HUES6 (cell line): ENCODE data around the gene RNF141.

ENCODE experiments used
- H3K27ac ChIP-seq: 2 replicates; pipeline ENCODE4 v1.7.0; 2013; ENCODE audit warnings: low read depth, mild to moderate bottlenecking, low read length, inconsistent platforms
- H3K27me3 ChIP-seq: 2 replicates; pipeline ENCODE4 v1.6.1; 2013; ENCODE audit warnings: low read length; ENCODE audit not compliant: control insufficient read depth, insufficient read depth
- H3K36me3 ChIP-seq: 2 replicates; pipeline ENCODE4 v1.6.1; 2013; ENCODE audit warnings: low read length; ENCODE audit not compliant: control insufficient read depth, insufficient read depth
- H3K4me1 ChIP-seq: 2 replicates; pipeline ENCODE4 v1.6.1; 2013; ENCODE audit warnings: low read length; ENCODE audit not compliant: control insufficient read depth, insufficient read depth
- H3K4me3 ChIP-seq: 2 replicates; pipeline ENCODE4 v1.5.1; 2013; ENCODE audit warnings: low read depth, low read length
- H3K9ac ChIP-seq: one replicate; pipeline ENCODE4 v1.6.1; 2013; ENCODE audit warnings: mild to moderate bottlenecking, low read length
- H3K9me3 ChIP-seq: 2 replicates; pipeline ENCODE4 v1.6.1; 2013; ENCODE audit warnings: low read depth, low read length; ENCODE audit not compliant: control insufficient read depth, insufficient read depth

Gene RNF141

DNA sequence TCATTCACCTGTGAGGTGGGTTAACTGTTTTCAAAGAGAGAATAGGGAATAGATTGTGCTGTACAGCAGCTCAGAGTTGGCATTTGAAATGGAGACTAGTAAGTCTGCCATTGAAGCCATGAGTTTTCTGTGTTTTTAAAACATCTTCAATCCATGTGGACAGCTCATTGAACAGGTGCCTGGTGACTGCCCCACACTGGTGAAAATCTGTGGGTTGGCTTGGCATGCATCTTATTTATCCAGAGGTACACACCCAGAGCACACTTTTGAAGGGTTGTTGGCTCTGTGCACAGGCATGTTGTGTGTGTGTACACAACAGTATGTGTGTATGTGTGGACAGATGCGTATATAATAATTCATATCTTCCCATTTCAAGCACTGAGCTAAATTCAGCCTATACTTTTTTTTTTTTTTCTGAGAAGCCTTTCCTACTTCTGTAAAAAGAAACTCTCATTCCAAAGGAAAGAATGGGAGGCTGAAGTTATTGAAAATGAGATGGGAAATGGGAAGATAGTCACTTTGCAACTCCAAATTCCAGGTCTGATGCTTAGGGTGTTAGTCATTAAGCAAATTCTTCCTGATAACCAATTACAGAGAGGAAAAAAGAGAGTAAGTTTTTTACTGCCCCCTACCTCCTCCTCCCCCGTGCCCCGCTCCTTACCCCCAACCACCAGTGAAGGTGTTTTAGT lies 34.5 kb upstream of the RNF141 start:
- no peaks in the 10 kb centered on the region for H3K27me3 ChIP-seq
- H3K27ac ChIP-seq, result no peak overlapping the region
- no peaks in the 10 kb centered on the region; the same call in 1 of the 2 replicates for H3K36me3 ChIP-seq
- H3K4me1 ChIP-seq, result peaks cover 5% of the 10 kb centered on the region; the same call in 1 of the 2 replicates
- no peak overlapping the region for H3K9ac ChIP-seq
- H3K4me3 ChIP-seq, result no peak overlapping the region
- H3K9me3 ChIP-seq, result no peaks in the 10 kb centered on the region

DNA sequence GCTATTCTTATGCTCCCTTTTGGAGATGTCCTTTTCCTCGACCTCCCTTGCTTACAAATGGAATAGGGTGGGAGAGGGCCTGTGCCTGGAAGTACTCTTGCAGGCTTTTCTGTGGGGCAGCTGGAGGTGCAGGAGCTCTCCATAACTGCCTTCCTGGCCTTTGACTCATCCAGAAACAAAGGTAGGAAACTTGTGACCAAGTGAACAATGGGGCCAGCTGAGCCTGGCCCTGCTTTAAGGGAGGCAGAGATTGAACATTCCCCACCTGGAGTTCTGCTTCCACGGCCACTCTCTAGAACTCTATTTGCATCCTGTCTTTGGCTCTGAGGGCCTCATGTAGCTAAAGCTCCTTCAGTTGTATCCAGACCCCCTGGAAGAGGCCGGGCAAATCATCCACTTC lies 32.6 kb upstream of the RNF141 start:
- H3K4me1 ChIP-seq, result peaks cover 21% of the 10 kb centered on the region
- no peak overlapping the region for H3K9ac ChIP-seq
- H3K4me3 ChIP-seq, result no peak overlapping the region
- H3K27ac ChIP-seq, result no peak overlapping the region
- H3K27me3 ChIP-seq, result no peaks in the 10 kb centered on the region
- no peaks in the 10 kb centered on the region for H3K9me3 ChIP-seq
- H3K36me3 ChIP-seq, result no peaks in the 10 kb centered on the region; the same call in 1 of the 2 replicates

DNA sequence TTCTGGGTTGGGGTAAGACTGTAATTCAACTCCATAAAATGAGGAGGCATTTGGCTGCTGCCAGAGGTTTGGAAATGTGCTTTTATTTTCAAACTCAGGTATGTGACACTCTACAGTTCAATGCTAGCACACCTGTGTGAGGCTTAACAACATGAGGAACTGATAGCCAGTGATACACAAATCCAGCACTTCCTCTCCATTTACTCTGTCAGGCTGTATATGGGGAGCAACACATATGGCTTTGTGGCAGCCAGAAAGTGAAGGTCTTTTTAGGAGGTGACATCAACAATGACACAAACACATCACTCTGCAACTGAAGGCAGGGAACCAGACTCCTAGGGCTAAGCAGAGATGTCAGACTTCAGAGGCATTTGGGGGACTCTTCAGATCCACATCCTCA lies 32.0 kb upstream of the RNF141 start:
- H3K27me3 ChIP-seq, result no peaks in the 10 kb centered on the region
- H3K4me1 ChIP-seq, result peaks cover 25% of the 10 kb centered on the region
- H3K4me3 ChIP-seq, result no peak overlapping the region
- no peaks in the 10 kb centered on the region for H3K9me3 ChIP-seq
- no peak overlapping the region for H3K27ac ChIP-seq
- H3K36me3 ChIP-seq, result no peaks in the 10 kb centered on the region; the same call in 1 of the 2 replicates
- H3K9ac ChIP-seq, result no peak overlapping the region

DNA sequence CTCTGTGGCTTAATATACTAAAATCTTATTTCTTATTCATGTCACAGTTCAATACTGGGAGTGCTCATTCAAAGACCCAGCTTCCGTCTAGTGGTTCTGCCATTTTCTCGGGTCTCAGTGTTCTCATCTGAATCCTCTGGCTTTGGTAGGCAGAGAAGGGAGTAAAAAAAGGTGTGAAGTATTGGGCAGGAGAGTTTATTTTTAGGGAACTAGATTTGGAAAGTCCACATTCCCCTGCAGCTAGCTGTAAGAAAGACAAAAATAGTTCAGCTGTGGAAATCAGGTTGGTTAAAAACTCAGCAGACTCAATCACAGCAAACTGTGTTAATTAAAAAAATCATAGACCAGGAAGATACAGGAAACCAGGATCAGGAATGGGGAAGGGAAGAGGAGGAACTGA lies 31.5 kb upstream of the RNF141 start:
- Histone ChIP-seq H3K4me3 (no peak overlapping the region), H3K4me1 (peaks cover 25% of the 10 kb centered on the region), H3K27ac (no peak overlapping the region), H3K36me3 (no peaks in the 10 kb centered on the region; the same call in 1 of the 2 replicates), H3K9me3 (no peaks in the 10 kb centered on the region), H3K9ac (no peak overlapping the region), H3K27me3 (no peaks in the 10 kb centered on the region)

- Histone ChIP-seq H3K27ac (no peak within 1 kb of the TSS), H3K4me3 (no peak within 1 kb of the TSS)
These were observed 27.5 kb upstream of the RNF141 start, which contains the start of gene LYVE1 for GRCh38 chr11:10568486-10568941. Gene LYVE1 (minus strand): TSS chr11:10568665. CDS start chr11:10568532, 133 bp downstream.

DNA sequence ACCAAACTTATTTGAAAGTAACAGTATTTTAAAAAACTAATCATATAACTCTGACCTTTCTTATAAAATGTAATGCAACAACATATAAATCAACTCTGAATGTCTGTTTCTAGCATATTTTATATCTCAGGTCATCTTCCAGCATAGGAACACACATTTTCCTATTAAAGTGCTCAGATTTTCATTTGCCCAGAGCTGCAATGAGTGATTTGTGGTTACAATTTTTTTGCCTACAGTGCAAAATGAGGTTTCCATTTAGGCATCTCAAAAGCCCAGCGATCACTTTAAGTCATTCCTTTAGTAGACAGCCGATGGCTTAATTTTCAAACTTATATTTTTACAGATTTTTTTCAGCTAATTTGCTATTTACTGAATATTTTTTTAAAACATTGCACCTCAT lies 26.5 kb upstream of the RNF141 start:
- Histone ChIP-seq H3K9me3 (no peaks in the 10 kb centered on the region), H3K4me1 (peaks cover 19% of the 10 kb centered on the region), H3K36me3 (no peaks in the 10 kb centered on the region), H3K27me3 (no peaks in the 10 kb centered on the region), H3K4me3 (no peak overlapping the region), H3K27ac (no peak overlapping the region), H3K9ac (no peak overlapping the region)

More at GRCh38 chr11:10568486-10568941, 27.5 kb upstream of the RNF141 start, which contains the start of gene LYVE1:
- no peaks in the 10 kb centered on the region for H3K9me3 ChIP-seq
- H3K9ac ChIP-seq, result no peak within 1 kb of the TSS
- H3K27me3 ChIP-seq, result no peaks in the 10 kb centered on the region
- no peaks in the 10 kb centered on the region for H3K36me3 ChIP-seq
- peaks cover 25% of the 10 kb centered on the region for H3K4me1 ChIP-seq

DNA sequence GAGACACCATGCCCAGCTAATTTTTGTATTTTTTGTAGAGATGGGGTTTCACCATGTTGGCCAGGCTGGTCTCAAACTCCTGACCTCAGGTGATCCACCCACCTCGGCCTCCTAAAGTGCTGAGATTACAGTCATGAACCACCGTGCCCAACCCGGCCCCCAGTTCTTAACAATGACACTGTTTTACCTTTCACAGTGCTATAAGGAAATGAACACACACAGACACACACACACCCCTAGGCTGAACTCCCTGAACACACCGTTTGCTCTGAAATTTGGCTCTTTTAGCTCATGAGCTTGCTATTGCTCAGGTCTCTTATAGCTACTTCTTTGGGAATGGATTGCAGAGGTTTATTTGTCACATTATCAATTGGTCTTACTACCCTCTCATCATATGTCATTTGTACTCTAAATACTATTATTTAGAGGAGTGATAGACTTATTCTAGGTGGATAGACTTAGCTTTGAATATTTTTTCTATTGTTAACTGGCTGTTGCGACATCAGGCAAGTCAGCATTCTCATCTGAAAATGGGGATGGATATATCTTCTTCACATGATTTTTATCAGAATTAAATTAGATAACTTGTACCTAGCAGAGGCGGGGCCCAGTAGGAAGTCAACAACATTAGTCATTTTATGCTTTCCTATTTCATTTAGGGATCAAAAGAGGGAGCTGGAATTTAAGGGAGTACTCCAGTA lies 25.4 kb upstream of the RNF141 start:
- H3K27ac ChIP-seq, result no peak overlapping the region
- H3K9ac ChIP-seq, result no peak overlapping the region
- H3K27me3 ChIP-seq, result no peaks in the 10 kb centered on the region
- no peak overlapping the region for H3K4me3 ChIP-seq
- H3K4me1 ChIP-seq, result peaks cover 19% of the 10 kb centered on the region
- no peaks in the 10 kb centered on the region for H3K36me3 ChIP-seq
- no peaks in the 10 kb centered on the region for H3K9me3 ChIP-seq

GRCh38 chr11:10565493-10565892 lies 24.5 kb upstream of the RNF141 start:
- Histone ChIP-seq H3K27ac (no peak overlapping the region), H3K36me3 (no peaks in the 10 kb centered on the region), H3K4me1 (peaks cover 19% of the 10 kb centered on the region), H3K9me3 (no peaks in the 10 kb centered on the region), H3K9ac (no peak overlapping the region), H3K27me3 (no peaks in the 10 kb centered on the region), H3K4me3 (no peak overlapping the region)

DNA sequence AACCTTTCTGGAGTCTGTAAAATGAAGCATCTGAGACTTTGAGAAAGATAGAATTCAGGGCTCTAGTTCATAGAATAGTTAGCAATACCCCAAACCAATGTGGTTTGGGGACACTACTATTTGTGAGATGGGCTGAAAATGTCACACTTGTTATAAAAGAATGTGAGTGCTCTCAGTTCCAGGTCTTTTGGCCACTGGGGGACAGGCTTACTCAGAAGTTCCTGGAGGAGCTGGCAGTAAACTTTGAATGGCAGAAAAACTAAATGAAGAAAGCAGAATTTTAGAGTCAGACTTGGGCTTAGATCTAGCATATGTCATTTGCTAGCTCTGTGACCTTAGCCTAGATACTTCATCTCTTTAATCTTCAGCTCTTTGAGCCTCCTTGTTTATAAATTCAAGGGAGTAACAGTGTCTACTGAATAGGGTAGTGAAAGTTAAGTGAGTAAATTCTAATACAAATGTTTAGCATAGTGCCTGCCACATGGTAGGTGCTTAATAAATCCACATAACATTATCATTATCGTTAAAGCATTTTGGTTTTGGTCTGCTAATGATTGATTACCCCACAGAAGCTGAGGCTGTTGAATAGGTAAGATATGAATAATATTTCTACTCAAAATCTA lies 23.8 kb upstream of the RNF141 start:
- Histone ChIP-seq H3K4me3 (no peak overlapping the region), H3K27ac (no peak overlapping the region), H3K9ac (no peak overlapping the region), H3K27me3 (no peaks in the 10 kb centered on the region), H3K4me1 (peaks cover 15% of the 10 kb centered on the region), H3K9me3 (no peaks in the 10 kb centered on the region), H3K36me3 (no peaks in the 10 kb centered on the region)

GRCh38 chr11:10564030-10564429 lies 23.0 kb upstream of the RNF141 start:
- no peaks in the 10 kb centered on the region for H3K9me3 ChIP-seq
- no peak overlapping the region for H3K27ac ChIP-seq
- H3K36me3 ChIP-seq, result no peaks in the 10 kb centered on the region
- no peak overlapping the region for H3K4me3 ChIP-seq
- peaks cover 9% of the 10 kb centered on the region for H3K4me1 ChIP-seq
- H3K27me3 ChIP-seq, result no peaks in the 10 kb centered on the region
- H3K9ac ChIP-seq, result no peak overlapping the region

DNA sequence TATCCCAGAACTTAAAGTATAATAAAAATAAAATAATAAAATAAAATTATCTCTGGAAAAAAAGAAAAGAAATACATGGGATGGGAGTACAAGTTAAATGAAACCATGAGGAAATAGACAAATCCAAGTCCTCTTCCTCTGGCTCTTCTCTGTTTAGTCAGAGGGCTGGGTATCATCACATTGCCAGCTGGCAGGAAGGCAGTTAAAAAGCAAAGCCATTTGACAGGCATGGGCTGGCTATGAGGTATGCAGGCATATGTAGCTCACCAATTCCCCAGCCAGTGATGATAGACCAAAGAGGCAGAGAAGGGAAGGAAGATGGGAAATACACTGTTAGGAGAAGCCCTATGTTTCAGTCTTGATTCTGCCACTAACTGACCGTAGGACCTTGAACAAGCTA lies 21.0 kb upstream of the RNF141 start:
- Histone ChIP-seq H3K9me3 (no peaks in the 10 kb centered on the region), H3K4me1 (no peaks in the 10 kb centered on the region), H3K36me3 (no peaks in the 10 kb centered on the region), H3K4me3 (no peak overlapping the region), H3K9ac (no peak overlapping the region), H3K27me3 (no peaks in the 10 kb centered on the region), H3K27ac (no peak overlapping the region)
